Neural progenitor cell (in vitro differentiated cells): ENCODE data around the gene RCOR1. TPM values are rescaled to one million over a fixed set of nuclear protein-coding genes. Genes with fewer than 3 reads are reported as not detected.

Source experiments
- DNase-seq: peaks from one replicate; pipeline ENCODE4 v3.0.0-alpha.2; 2016; ENCODE audit warnings: low spot score
- H2AFZ ChIP-seq: fragments of 200-600 bp; sonication (generic); replicated peaks from 2 replicates; pipeline ENCODE4 v1.6.1; 2016; ENCODE audit warnings: antibody characterized with exemption
- H3F3A ChIP-seq: fragments of 200-600 bp; sonication (generic); 2 replicates; pipeline ENCODE4 v1.6.1; 2016; ENCODE audit warnings: antibody characterized with exemption, low read depth
- H3K27ac ChIP-seq: fragments of 200-600 bp; sonication (generic); 2 replicates; pipeline ENCODE4 v1.5.1; 2016; ENCODE audit warnings: mild to moderate bottlenecking
- H3K27me3 ChIP-seq: fragments of 200-600 bp; sonication (generic); 2 replicates; pipeline ENCODE4 v1.6.1; 2016; ENCODE audit warnings: mild to moderate bottlenecking, moderate library complexity
- H3K36me3 ChIP-seq: fragments of 200-600 bp; sonication (generic); 2 replicates; pipeline ENCODE4 v1.5.1; 2016
- H3K4me1 ChIP-seq: fragments of 200-600 bp; sonication (generic); 2 replicates; pipeline ENCODE4 v1.6.1; 2016; ENCODE audit warnings: mixed run types
- H3K4me2 ChIP-seq: fragments of 200-600 bp; sonication (generic); 2 replicates; pipeline ENCODE4 v1.6.1; 2016
- H3K4me3 ChIP-seq: fragments of 200-600 bp; sonication (generic); 2 replicates; pipeline ENCODE4 v1.5.1; 2016
- H3K79me2 ChIP-seq: fragments of 200-600 bp; sonication (generic); 2 replicates; pipeline ENCODE4 v1.6.1; 2016; ENCODE audit warnings: low read depth
- H3K9ac ChIP-seq: fragments of 200-600 bp; sonication (generic); 2 replicates; pipeline ENCODE4 v1.6.1; 2016
- H3K9me3 ChIP-seq: fragments of 200-600 bp; sonication (generic); 2 replicates; pipeline ENCODE4 v1.5.1; 2016; ENCODE audit warnings: low read depth
- H4K20me1 ChIP-seq: fragments of 200-600 bp; sonication (generic); 2 replicates; pipeline ENCODE4 v1.6.1; 2016; ENCODE audit warnings: low read depth
- H3K27ac Mint-ChIP-seq: 3 replicates; pipeline ENCODE4 v1.8.0; 2021; ENCODE audit warnings: mixed read lengths
- H3K27me3 Mint-ChIP-seq: 2 replicates; pipeline ENCODE4 v1.8.0; 2022; ENCODE audit warnings: low read depth, mild to moderate bottlenecking, inconsistent platforms, moderate library complexity, mixed read lengths; ENCODE audit not compliant: insufficient read depth
- H3K36me3 Mint-ChIP-seq: 3 replicates; pipeline ENCODE4 v1.8.0; 2021; ENCODE audit warnings: mixed read lengths
- H3K4me1 Mint-ChIP-seq: 3 replicates; pipeline ENCODE4 v1.8.0; 2021; ENCODE audit warnings: mixed read lengths
- H3K4me3 Mint-ChIP-seq: 3 replicates; pipeline ENCODE4 v1.8.0; 2021; ENCODE audit warnings: mild to moderate bottlenecking, moderate library complexity, mixed read lengths
- H3K9me3 Mint-ChIP-seq: 3 replicates; pipeline ENCODE4 v1.8.0; 2020; ENCODE audit warnings: mixed read lengths
- CTCF ChIP-seq: fragments of 200-600 bp; sonication (generic); IDR thresholded peaks from 2 replicates; pipeline ENCODE4 v1.5.1; 2017; ENCODE audit warnings: antibody characterized with exemption, mild to moderate bottlenecking
- EZH2 ChIP-seq: fragments of 200-600 bp; sonication (generic); IDR thresholded peaks from 2 replicates; pipeline ENCODE4 v1.6.1; 2017; ENCODE audit warnings: antibody characterized with exemption, mild to moderate bottlenecking, moderate library complexity
- EZH2phosphoT487 ChIP-seq: fragments of 200-600 bp; sonication (generic); IDR thresholded peaks from 2 replicates; pipeline ENCODE4 v1.6.1; 2017; ENCODE audit warnings: antibody characterized with exemption
- total RNA-seq: library from RNA; depleted of rRNA; stranded (reverse); fragments of >200 nt; gene quantifications from 2 replicates; pipeline ENCODE4 v1.2.3, GENCODE V29; 2015; ENCODE audit warnings: low replicate concordance

The RCOR1 gene
- total RNA-seq, 1 donor from 2014 or later: 33.7 TPM

- no peak overlapping the region for H2AFZ ChIP-seq
- H4K20me1 ChIP-seq: peaks cover 36% of the 10 kb centered on the region
- TF ChIP-seq CTCF (no peak), EZH2 (no peak), EZH2phosphoT487 (no peak)
- DNase-seq: no peak
- peaks cover 4% of the 10 kb centered on the region for H3K36me3 Mint-ChIP-seq
- no peaks in the 10 kb centered on the region for H3K36me3 ChIP-seq
- no peak overlapping the region for H3K9ac ChIP-seq
- no peaks in the 10 kb centered on the region for H3K9me3 ChIP-seq
- no peaks in the 10 kb centered on the region for H3F3A ChIP-seq
- H3K4me3 Mint-ChIP-seq: no peak overlapping the region
- H3K27me3 Mint-ChIP-seq: peaks cover 2% of the 10 kb centered on the region
- peaks cover 4% of the 10 kb centered on the region for H3K4me1 Mint-ChIP-seq
- no peaks in the 10 kb centered on the region for H3K4me1 ChIP-seq
- H3K79me2 ChIP-seq: peaks cover 96% of the 10 kb centered on the region
- no peak overlapping the region for H3K4me3 ChIP-seq
- H3K27me3 ChIP-seq: no peaks in the 10 kb centered on the region
- H3K27ac ChIP-seq: no peak overlapping the region
- H3K27ac Mint-ChIP-seq: peak overlapping the region; percentile 50
- no peak overlapping the region for H3K4me2 ChIP-seq
- peaks cover 6% of the 10 kb centered on the region for H3K9me3 Mint-ChIP-seq
Measured at GRCh38 chr14:102655137-102655536, 62.7 kb downstream of the RCOR1 start.

GRCh38 chr14:102659797-102660196 is 67.3 kb downstream of the RCOR1 start:
- Histone ChIP-seq H3K4me1 (peaks cover 17% of the 10 kb centered on the region), H3K27ac (no peak overlapping the region), H2AFZ (no peak overlapping the region), H3K9me3 (no peaks in the 10 kb centered on the region), H3K79me2 (peaks cover 100% of the 10 kb centered on the region), H3K4me3 (no peak overlapping the region), H3K4me2 (no peak overlapping the region), H3K9ac (no peak overlapping the region), H3K36me3 (no peaks in the 10 kb centered on the region), H4K20me1 (peaks cover 22% of the 10 kb centered on the region), H3F3A (peaks cover 13% of the 10 kb centered on the region), H3K27me3 (no peaks in the 10 kb centered on the region)
- H3K27ac Mint-ChIP-seq: no peak overlapping the region
- H3K4me3 Mint-ChIP-seq: no peak overlapping the region
- H3K27me3 Mint-ChIP-seq: no peaks in the 10 kb centered on the region
- peaks cover 12% of the 10 kb centered on the region for H3K4me1 Mint-ChIP-seq
- DNase-seq: no peak
- no peak for TF ChIP-seq EZH2phosphoT487
- TF ChIP-seq CTCF: no peak
- no peak for TF ChIP-seq EZH2
- no peaks in the 10 kb centered on the region for H3K9me3 Mint-ChIP-seq
- peaks cover 1% of the 10 kb centered on the region for H3K36me3 Mint-ChIP-seq

- Histone ChIP-seq H3K36me3 (no peaks in the 10 kb centered on the region), H3K27me3 (no peaks in the 10 kb centered on the region), H3K4me1 (peaks cover 17% of the 10 kb centered on the region), H4K20me1 (peaks cover 14% of the 10 kb centered on the region), H3F3A (peaks cover 13% of the 10 kb centered on the region), H3K4me2 (no peak overlapping the region), H3K9ac (no peak overlapping the region), H3K27ac (no peak overlapping the region), H3K4me3 (no peak overlapping the region), H3K9me3 (no peaks in the 10 kb centered on the region), H2AFZ (no peak overlapping the region), H3K79me2 (peaks cover 100% of the 10 kb centered on the region)
- no peak for DNase-seq
- Mint-ChIP-seq H3K4me1 (peaks cover 10% of the 10 kb centered on the region), H3K9me3 (no peaks in the 10 kb centered on the region), H3K27ac (no peak overlapping the region), H3K4me3 (no peak overlapping the region), H3K27me3 (no peaks in the 10 kb centered on the region), H3K36me3 (peaks cover 1% of the 10 kb centered on the region)
- TF ChIP-seq CTCF (no peak), EZH2 (no peak), EZH2phosphoT487 (no peak)
Measured at GRCh38 chr14:102661614-102662013, 69.2 kb downstream of the RCOR1 start.
